Endothelial cell of umbilical vein (primary cell): ENCODE data around the gene ARID1B. TPM values are rescaled to one million over a fixed set of nuclear protein-coding genes. Genes with fewer than 3 reads are reported as not detected.

Source experiments
- BruUV-seq: library from RNA; stranded (reverse); fragments of 400-500 nt; replicated peaks from 2 replicates; lab custom pipeline; 2021; lab: Mats Ljungman, UMichigan
- CTCF ChIA-PET: fragments of 300-600, 350-600 bp; sonication (Branson Sonifier 250); formaldehyde crosslinking; loops from one replicate; lab custom pipeline; 2021; ENCODE audit warnings: antibody characterized with exemption, inconsistent platforms; lab: Charles Lee
- POLR2A ChIA-PET: fragments of 300-600, 350-600 bp; sonication (Branson Sonifier 250); formaldehyde crosslinking; loops from one replicate; lab custom pipeline; 2021; ENCODE audit warnings: antibody characterized with exemption, inconsistent platforms; lab: Charles Lee
- DNase-seq: peaks from one replicate; pipeline ENCODE4 v3.0.0-alpha.2; 2011; ENCODE audit warnings: low read depth, low spot score
- FAIRE-seq: peaks from 2 replicates; lab custom pipeline; 2011; peaks lifted over from hg19 to GRCh38; lab: Jason Lieb, UNC
- H2AFZ ChIP-seq: 2 replicates; pipeline ENCODE4 v1.6.0; 2012; ENCODE audit warnings: low read depth, low read length, control low read depth, inconsistent platforms
- H3K27ac ChIP-seq: 2 replicates; pipeline ENCODE4 v1.5.1; 2011; ENCODE audit warnings: low read depth, mild to moderate bottlenecking, control low read depth, low read length, moderate library complexity; ENCODE audit not compliant: insufficient read depth
- H3K27me3 ChIP-seq, 2 experiments: 2 replicates each; pipeline versions ENCODE4 v1.6.0 to v1.6.1; 2011; ENCODE audit warnings: low read length in 2 of 2, mixed read lengths in 1 of 2; ENCODE audit not compliant: control insufficient read depth in 2 of 2, insufficient read depth in 2 of 2
- H3K36me3 ChIP-seq, 2 experiments: 2 replicates in 1 of 2; 3 replicates in 1 of 2; pipeline ENCODE4 v1.5.1; 2011; ENCODE audit warnings: low read length in 2 of 2, mild to moderate bottlenecking in 1 of 2, moderate library complexity in 1 of 2; ENCODE audit not compliant: control insufficient read depth in 2 of 2, insufficient read depth in 2 of 2; ENCODE audit errors: extremely low read depth in 1 of 2
- H3K4me1 ChIP-seq: 3 replicates; pipeline ENCODE4 v1.5.1; 2011; ENCODE audit warnings: mild to moderate bottlenecking, low read length; ENCODE audit not compliant: control insufficient read depth, insufficient read depth; ENCODE audit errors: extremely low read depth
- H3K4me2 ChIP-seq: 2 replicates; pipeline ENCODE4 v1.6.1; 2011; ENCODE audit warnings: low read length, control low read depth, mixed read lengths; ENCODE audit not compliant: insufficient read depth
- H3K4me3 ChIP-seq, 3 experiments: fragments of 200-600 bp in 1 of 3; sonication (generic), shearing (Covaris generic) in 1 of 3; replicated peaks in 1 of 3; 2 replicates each; pipeline ENCODE4 v1.5.1; 2011 to 2016; ENCODE audit warnings: control low read depth in 3 of 3, low read length in 3 of 3, mild to moderate bottlenecking in 2 of 3, inconsistent platforms in 1 of 3, low read depth in 1 of 3, moderate library complexity in 1 of 3; ENCODE audit not compliant: insufficient read depth in 1 of 3
- H3K79me2 ChIP-seq: 2 replicates; pipeline ENCODE4 v1.6.0; 2012; ENCODE audit warnings: low read length, inconsistent platforms; ENCODE audit not compliant: control insufficient read depth, insufficient read depth
- H3K9ac ChIP-seq: replicated peaks from 2 replicates; pipeline ENCODE3; 2011; ENCODE audit warnings: low read length, control low read depth; ENCODE audit not compliant: insufficient read depth; ENCODE audit errors: extremely low read depth
- H3K9me1 ChIP-seq: replicated peaks from 3 replicates; pipeline ENCODE4 v1.6.0; 2011; ENCODE audit warnings: mild to moderate bottlenecking, low read length; ENCODE audit not compliant: control insufficient read depth, insufficient read depth; ENCODE audit errors: extremely low read depth
- H3K9me3 ChIP-seq: replicated peaks from 2 replicates; pipeline ENCODE4 v1.5.1; 2012; ENCODE audit warnings: low read length, inconsistent platforms; ENCODE audit not compliant: control insufficient read depth, insufficient read depth
- H4K20me1 ChIP-seq: replicated peaks from 2 replicates; pipeline ENCODE3; 2011; ENCODE audit warnings: mild to moderate bottlenecking, low read length; ENCODE audit not compliant: control insufficient read depth, insufficient read depth; ENCODE audit errors: extremely low read depth
- CTCF ChIP-seq, 2 donors: IDR thresholded peaks; 1 replicate in 1 of 2; 2 replicates in 1 of 2; pipeline ENCODE4 v1.5.1; 2011; ENCODE audit warnings: low read length in 2 of 2, mild to moderate bottlenecking in 2 of 2, moderate library complexity in 2 of 2, control low read depth in 1 of 2, inconsistent platforms in 1 of 2, low read depth in 1 of 2; ENCODE audit not compliant: insufficient read depth in 1 of 2; ENCODE audit errors: extremely low read depth in 1 of 2
- EZH2 ChIP-seq: IDR thresholded peaks from 2 replicates; pipeline ENCODE4 v1.6.1; 2012; ENCODE audit warnings: borderline replicate concordance, low read depth, mild to moderate bottlenecking, moderate library complexity, low read length, inconsistent platforms; ENCODE audit not compliant: severe bottlenecking
- FOS ChIP-seq: IDR thresholded peaks from 2 replicates; pipeline ENCODE4 v1.6.1; 2011; ENCODE audit warnings: mild to moderate bottlenecking, low read length, moderate library complexity, borderline replicate concordance; ENCODE audit not compliant: insufficient read depth
- GATA2 ChIP-seq: IDR thresholded peaks from 2 replicates; pipeline ENCODE4 v1.7.0; 2011; ENCODE audit warnings: low read depth, mild to moderate bottlenecking, moderate library complexity, mixed read lengths, low read length; ENCODE audit not compliant: insufficient read length, insufficient read depth
- JUN ChIP-seq: IDR thresholded peaks from 2 replicates; pipeline ENCODE4 v1.6.1; 2011; ENCODE audit warnings: borderline replicate concordance, low read depth; ENCODE audit not compliant: insufficient read length, insufficient read depth
- MAX ChIP-seq: IDR thresholded peaks from 2 replicates; pipeline ENCODE4 v1.6.1; 2011; ENCODE audit not compliant: insufficient read depth, insufficient read length
- MYC ChIP-seq: IDR thresholded peaks from one replicate; pipeline ENCODE4 v1.6.1; 2011; ENCODE audit warnings: mild to moderate bottlenecking, low read depth, low read length
- POLR2A ChIP-seq: IDR thresholded peaks from 2 replicates; pipeline ENCODE4 v1.6.1; 2012; ENCODE audit warnings: low read depth, mild to moderate bottlenecking, control low read depth, low read length
- POLR2AphosphoS5 ChIP-seq: IDR thresholded peaks from 2 replicates; pipeline ENCODE4 v1.6.1; 2012; ENCODE audit warnings: low read depth, mild to moderate bottlenecking, control low read depth, low read length, moderate library complexity; ENCODE audit not compliant: insufficient read depth
- dilution Hi-C: fragments of 300-500 bp; cut with MboI; formaldehyde crosslinking; loops from one replicate; pipeline ENCODE4 v1.15.0; 2019; ENCODE audit warnings: low sequenced_read_pairs; ENCODE audit not compliant: extremely low pct_ligation_motif_present
- intact Hi-C: fragments of 100-400 bp; cut with micrococcal nuclease; formaldehyde crosslinking; loops from one replicate; pipeline ENCODE4 v1.10.0; 2022
- polyA plus RNA-seq, 4 experiments: library from polyadenylated mRNA; depleted of rRNA in 3 of 4; stranded (reverse) in 3 of 4; unstranded in 1 of 4; fragments of >200 nt; gene quantifications; 2 replicates each; pipeline versions ENCODE4 v1.2.1 to v1.2.3, GENCODE V29; 2011 to 2012; ENCODE audit warnings: missing spikeins in 1 of 4
- total RNA-seq: library from RNA; stranded (reverse); gene quantifications from 2 replicates; pipeline ENCODE4 v1.2.3, GENCODE V29; 2021

ARID1B gene
- total and polyA plus RNA-seq, 2 donors (not counting 3 experiments of a cell fraction or from before 2014, with no cell fraction given): 21.8 to 89.5 TPM

- Histone ChIP-seq H3K4me3 (no peak overlapping the region), H3K4me1 (peaks cover 2% of the 10 kb centered on the region), H3K9ac (no peak overlapping the region), H3K79me2 (peaks cover 6% of the 10 kb centered on the region), H3K27ac (no peak overlapping the region), H4K20me1 (no peaks in the 10 kb centered on the region), H3K4me2 (no peak overlapping the region), H3K36me3 (no peaks in the 10 kb centered on the region), H3K9me1 (no peaks in the 10 kb centered on the region), H2AFZ (no peak overlapping the region), H3K9me3 (no peaks in the 10 kb centered on the region), H3K27me3 (no peaks in the 10 kb centered on the region)
- FAIRE-seq: no peak
- ChIA-PET POLR2A (no interaction called here), CTCF (interaction anchor here (0.9 kb wide), 1 partner anchor 22 kb away, joined by 3 read pairs; no protein-coding TSS in a partner anchor)
- intact Hi-C loops: no loop called here
- dilution Hi-C loops: no loop called here
- DNase-seq: no peak
- BruUV-seq: no TSS peak
- TF ChIP-seq GATA2: no peak
Observed at GRCh38 chr6:157067507-157067906, 290.3 kb downstream of the ARID1B start.

- H3K27me3 ChIP-seq: no peaks in the 10 kb centered on the region
- H3K36me3 ChIP-seq: no peaks in the 10 kb centered on the region
- peaks cover 2% of the 10 kb centered on the region for H3K4me1 ChIP-seq
- no peak overlapping the region for H3K9ac ChIP-seq
- intact Hi-C loops (no loop called here), dilution Hi-C loops (no loop called here)
- H3K79me2 ChIP-seq: peaks cover 6% of the 10 kb centered on the region
- no peaks in the 10 kb centered on the region for H3K9me3 ChIP-seq
- no peak overlapping the region for H3K4me2 ChIP-seq
- no peak for FAIRE-seq
- CTCF ChIA-PET: interaction anchor here (0.6 to 1.1 kb wide), 2 partner anchors 11 to 35 kb away, joined by 3 read pairs; no protein-coding TSS in a partner anchor
- DNase-seq: no peak
- no peak overlapping the region for H2AFZ ChIP-seq
- BruUV-seq: no TSS peak
- no peak overlapping the region for H3K4me3 ChIP-seq
- H4K20me1 ChIP-seq: no peaks in the 10 kb centered on the region
- H3K9me1 ChIP-seq: no peaks in the 10 kb centered on the region
- H3K27ac ChIP-seq: no peak overlapping the region
- POLR2A ChIA-PET: no interaction called here
- no peak for TF ChIP-seq GATA2
- TF ChIP-seq POLR2AphosphoS5: no peak
- no peak for TF ChIP-seq CTCF (IDR thresholded peaks at IDR 0.05; ENCODE audit: extremely low read depth in 1 of 2, insufficient read depth in 1 of 2, low read depth in 1 of 2, low read length in 2 of 2)
- TF ChIP-seq FOS: no peak
- no peak for TF ChIP-seq MAX
- TF ChIP-seq POLR2A: no peak
- no peak for TF ChIP-seq EZH2
- no peak for TF ChIP-seq MYC
- TF ChIP-seq JUN: no peak
Observed at GRCh38 chr6:157068691-157069324, 291.6 kb downstream of the ARID1B start.
